Adrenal gland (tissue), 5 donors: ENCODE data around the gene FOXB1.

ENCODE experiments used
- POLR2A ChIP-seq, 2 donors: fragments of 450-650 bp; IDR thresholded peaks; one replicate each; pipeline ENCODE4 v1.6.1; 2017; ENCODE audit warnings: antibody characterized with exemption in 2 of 2, mild to moderate bottlenecking in 2 of 2, moderate library complexity in 1 of 2
- TF ChIP-seq, protein P1 (sequence below), 6 experiments: fragments of 450-650 bp in 4 of 6; fragments of 200-600 bp in 2 of 6; sonication (generic) in 1 of 6; IDR thresholded peaks; 1 replicate in 5 of 6; 2 replicates in 1 of 6; pipeline versions ENCODE4 v1.5.1 to v1.8.0; 2016 to 2021; ENCODE audit warnings: antibody characterized with exemption in 6 of 6, mild to moderate bottlenecking in 2 of 6, moderate library complexity in 1 of 6
- donor health status: DM: no; HTN: no; CAD: no.

GRCh38 chr15:60004009-60004845 lies at the start of gene FOXB1:
- TF ChIP-seq, protein P1, sequence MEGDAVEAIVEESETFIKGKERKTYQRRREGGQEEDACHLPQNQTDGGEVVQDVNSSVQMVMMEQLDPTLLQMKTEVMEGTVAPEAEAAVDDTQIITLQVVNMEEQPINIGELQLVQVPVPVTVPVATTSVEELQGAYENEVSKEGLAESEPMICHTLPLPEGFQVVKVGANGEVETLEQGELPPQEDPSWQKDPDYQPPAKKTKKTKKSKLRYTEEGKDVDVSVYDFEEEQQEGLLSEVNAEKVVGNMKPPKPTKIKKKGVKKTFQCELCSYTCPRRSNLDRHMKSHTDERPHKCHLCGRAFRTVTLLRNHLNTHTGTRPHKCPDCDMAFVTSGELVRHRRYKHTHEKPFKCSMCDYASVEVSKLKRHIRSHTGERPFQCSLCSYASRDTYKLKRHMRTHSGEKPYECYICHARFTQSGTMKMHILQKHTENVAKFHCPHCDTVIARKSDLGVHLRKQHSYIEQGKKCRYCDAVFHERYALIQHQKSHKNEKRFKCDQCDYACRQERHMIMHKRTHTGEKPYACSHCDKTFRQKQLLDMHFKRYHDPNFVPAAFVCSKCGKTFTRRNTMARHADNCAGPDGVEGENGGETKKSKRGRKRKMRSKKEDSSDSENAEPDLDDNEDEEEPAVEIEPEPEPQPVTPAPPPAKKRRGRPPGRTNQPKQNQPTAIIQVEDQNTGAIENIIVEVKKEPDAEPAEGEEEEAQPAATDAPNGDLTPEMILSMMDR (IDR thresholded peaks at IDR 0.05), result no peak
- TF ChIP-seq POLR2A (IDR thresholded peaks at IDR 0.05), result no peak
